ENCODE results near the gene INPP5A. TPM values are rescaled to one million over a fixed set of nuclear protein-coding genes. Genes with fewer than 3 reads are reported as not detected.

INPP5A gene
- total and polyA plus RNA-seq, 11 donors = 38.6 to 179 (median 102) TPM

DNA sequence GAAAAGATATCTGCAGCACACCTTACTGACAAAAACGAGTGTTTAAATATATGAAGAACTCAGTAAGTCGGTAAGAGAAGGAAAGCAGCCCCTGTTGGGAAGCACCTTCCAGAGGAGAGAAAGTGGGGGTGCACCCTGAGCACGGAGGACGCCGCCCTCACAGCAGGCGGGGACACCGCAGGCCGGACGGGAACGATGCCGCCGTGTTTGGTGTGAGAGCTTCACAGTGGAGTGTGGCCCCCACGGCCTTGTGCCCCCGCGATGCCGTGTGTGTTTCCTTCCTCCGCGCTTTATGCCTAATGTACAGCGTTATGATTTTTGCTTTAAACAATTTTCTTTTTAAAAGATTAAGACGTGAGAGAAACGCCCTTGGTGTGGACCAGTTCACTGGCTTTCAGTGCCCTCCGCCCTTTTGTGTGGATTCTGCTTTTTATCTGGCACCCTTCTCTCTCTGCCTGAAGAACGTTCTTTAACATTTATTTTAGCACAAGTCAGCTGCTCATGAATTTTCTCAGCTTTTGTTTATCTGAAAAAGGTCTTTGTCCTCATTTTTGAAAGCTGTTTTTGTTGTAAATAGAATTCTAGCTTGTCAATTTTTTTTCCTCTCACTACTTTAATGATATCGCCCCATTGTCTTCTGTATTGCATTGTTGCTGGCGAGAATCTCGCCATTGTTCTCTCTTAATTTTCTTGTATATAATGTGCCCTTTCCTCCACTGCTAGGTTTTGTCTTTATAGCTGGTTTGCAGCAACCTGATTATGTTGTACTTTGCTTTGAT, 110.7 kb downstream of the INPP5A start:
- peak in 1 of 5 donors; percentile 16 for DNase-seq
- TF ChIP-seq, protein P1, sequence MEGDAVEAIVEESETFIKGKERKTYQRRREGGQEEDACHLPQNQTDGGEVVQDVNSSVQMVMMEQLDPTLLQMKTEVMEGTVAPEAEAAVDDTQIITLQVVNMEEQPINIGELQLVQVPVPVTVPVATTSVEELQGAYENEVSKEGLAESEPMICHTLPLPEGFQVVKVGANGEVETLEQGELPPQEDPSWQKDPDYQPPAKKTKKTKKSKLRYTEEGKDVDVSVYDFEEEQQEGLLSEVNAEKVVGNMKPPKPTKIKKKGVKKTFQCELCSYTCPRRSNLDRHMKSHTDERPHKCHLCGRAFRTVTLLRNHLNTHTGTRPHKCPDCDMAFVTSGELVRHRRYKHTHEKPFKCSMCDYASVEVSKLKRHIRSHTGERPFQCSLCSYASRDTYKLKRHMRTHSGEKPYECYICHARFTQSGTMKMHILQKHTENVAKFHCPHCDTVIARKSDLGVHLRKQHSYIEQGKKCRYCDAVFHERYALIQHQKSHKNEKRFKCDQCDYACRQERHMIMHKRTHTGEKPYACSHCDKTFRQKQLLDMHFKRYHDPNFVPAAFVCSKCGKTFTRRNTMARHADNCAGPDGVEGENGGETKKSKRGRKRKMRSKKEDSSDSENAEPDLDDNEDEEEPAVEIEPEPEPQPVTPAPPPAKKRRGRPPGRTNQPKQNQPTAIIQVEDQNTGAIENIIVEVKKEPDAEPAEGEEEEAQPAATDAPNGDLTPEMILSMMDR (IDR thresholded peaks at IDR 0.05) = no peak
- no peak for TF ChIP-seq POLR2A (IDR thresholded peaks at IDR 0.05)
- intact Hi-C loops (cut with DNase I) = loop anchor here in 3 of 10 donors (10.0 kb wide), 3 partner anchors 263 to 423 kb away; no protein-coding TSS in a partner anchor
- 85 to 89% (median 88%) methylated on average over 26 of the region's 26 CpGs for WGBS, 4 donors
- H3K27me3 ChIP-seq = no peaks in the 10 kb centered on the region
- H3K4me3 ChIP-seq = no peak overlapping the region
- H3K4me1 ChIP-seq = peaks cover 0 to 15% (median 1%) of the 10 kb centered on the region in 12 donors
- no peak overlapping the region for H3K27ac ChIP-seq
- H3K36me3 ChIP-seq = peaks cover 0 to 30% (median 21%) of the 10 kb centered on the region in 9 donors
- no peaks in the 10 kb centered on the region for H3K9me3 ChIP-seq
- ATAC-seq = no peak

DNA sequence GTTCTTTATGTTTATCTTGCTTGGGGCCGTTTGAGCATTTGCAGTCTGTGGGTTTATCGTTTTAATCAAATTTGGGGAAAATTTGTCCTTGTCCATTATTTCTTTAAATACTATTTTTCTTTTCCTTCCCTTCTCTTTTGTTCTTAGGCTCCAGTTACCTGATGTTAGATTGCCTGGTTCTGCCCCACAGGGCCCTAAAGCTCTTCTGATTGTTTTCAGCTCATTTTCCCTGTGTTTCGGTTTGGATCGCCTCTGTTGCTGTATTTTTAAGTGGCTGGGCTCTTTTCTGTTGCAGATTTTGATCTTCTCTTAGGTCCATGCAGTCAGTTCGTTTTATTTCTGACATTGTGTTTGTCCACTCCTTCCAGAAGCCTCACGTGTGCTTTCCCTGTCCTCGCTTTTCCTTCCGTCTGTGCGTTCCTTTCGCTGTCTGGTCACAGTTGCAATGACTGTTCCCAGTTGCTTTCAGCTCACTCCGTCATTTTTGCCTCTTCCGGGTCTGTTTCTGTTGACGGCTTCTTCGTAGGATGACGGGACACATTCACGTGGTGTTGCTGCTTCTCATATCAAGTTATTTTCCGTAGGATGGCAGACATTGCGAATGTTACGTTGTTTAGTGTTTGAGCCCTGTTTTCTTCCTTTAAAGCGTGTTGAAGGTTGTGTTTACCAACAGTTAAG, 111.4 kb downstream of the INPP5A start:
- intact Hi-C loops (cut with DNase I) = loop anchor here in 3 of 10 donors (10.0 kb wide), 3 partner anchors 264 to 424 kb away; no protein-coding TSS in a partner anchor
- no peak overlapping the region for H3K4me3 ChIP-seq
- no peak for ATAC-seq
- no peak overlapping the region for H3K27ac ChIP-seq
- no peaks in the 10 kb centered on the region for H3K27me3 ChIP-seq
- peaks cover 0 to 13% (median 1%) of the 10 kb centered on the region in 12 donors for H3K4me1 ChIP-seq
- no peak for DNase-seq
- peaks cover 0 to 37% (median 28%) of the 10 kb centered on the region in 9 donors for H3K36me3 ChIP-seq
- H3K9me3 ChIP-seq = no peaks in the 10 kb centered on the region
- TF ChIP-seq POLR2A (IDR thresholded peaks at IDR 0.05) = no peak
- TF ChIP-seq, protein P1 (IDR thresholded peaks at IDR 0.05) = no peak
- WGBS, 4 donors = 92 to 95% (median 93%) methylated on average over 20 of the region's 20 CpGs

DNA sequence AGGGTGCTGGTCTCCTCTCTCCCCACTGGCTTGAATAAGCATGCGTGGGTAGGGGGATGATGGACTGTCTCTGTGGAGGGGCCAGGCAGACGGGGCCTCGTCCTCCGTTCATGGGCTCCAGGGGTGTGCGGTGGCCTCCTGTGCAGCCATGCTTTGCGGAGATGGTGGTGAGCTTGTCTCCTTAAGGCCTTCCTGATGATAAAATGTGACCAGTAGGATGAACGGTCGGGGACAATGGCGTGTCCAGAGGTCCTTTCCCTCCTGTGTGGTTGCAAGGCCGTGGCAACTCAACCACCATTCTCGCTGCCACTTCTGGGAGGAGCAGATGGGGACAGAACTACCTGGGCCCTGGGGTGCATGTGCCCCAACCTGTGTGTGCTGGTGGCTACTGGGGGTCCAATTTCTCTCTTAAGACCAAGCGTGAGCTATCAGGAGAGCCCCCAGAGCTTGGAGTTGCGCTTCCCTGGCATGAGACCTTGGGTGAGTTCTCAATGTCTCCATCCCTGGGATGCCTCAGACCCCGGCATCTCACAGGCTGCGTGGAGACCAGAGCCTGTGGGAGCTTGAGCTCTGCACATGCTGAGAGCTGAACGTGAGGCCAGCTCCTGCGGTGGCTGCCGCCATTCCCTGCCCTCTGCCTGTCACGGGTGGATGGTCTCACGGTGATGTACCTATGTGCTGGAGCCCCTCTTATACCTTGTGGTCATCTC, 112.2 kb downstream of the INPP5A start:
- TF ChIP-seq POLR2A (IDR thresholded peaks at IDR 0.05) = no peak
- TF ChIP-seq, protein P1 (IDR thresholded peaks at IDR 0.05) = no peak
- H3K36me3 ChIP-seq = peaks cover 0 to 38% (median 29%) of the 10 kb centered on the region in 9 donors
- no peak overlapping the region for H3K4me3 ChIP-seq
- no peak overlapping the region for H3K27ac ChIP-seq
- DNase-seq = peak in 1 of 5 donors; percentile 21
- no peaks in the 10 kb centered on the region for H3K9me3 ChIP-seq
- no peaks in the 10 kb centered on the region for H3K27me3 ChIP-seq
- H3K4me1 ChIP-seq = peaks cover 0 to 5% (median 0%) of the 10 kb centered on the region in 12 donors
- intact Hi-C loops (cut with DNase I) = loop anchor here in 6 of 10 donors (5.0 to 10.0 kb wide), 6 partner anchors 185 to 475 kb away; no protein-coding TSS in a partner anchor
- ATAC-seq = no peak
- 96 to 98% (median 96%) methylated on average over 19 to 20 of the region's 20 CpGs for WGBS, 4 donors
